IPS DF 4.7 (cell line): ENCODE results near the gene TRPC4.

Source experiments
- DNase-seq: peaks from one replicate; pipeline ENCODE4 v3.0.0-alpha.2; 2013; ENCODE audit warnings: low spot score; ENCODE audit errors: extremely low read depth

Gene TRPC4

GRCh38 chr13:37729876-37730275, 139.7 kb downstream of the TRPC4 start:
- no peak for DNase-seq

DNA sequence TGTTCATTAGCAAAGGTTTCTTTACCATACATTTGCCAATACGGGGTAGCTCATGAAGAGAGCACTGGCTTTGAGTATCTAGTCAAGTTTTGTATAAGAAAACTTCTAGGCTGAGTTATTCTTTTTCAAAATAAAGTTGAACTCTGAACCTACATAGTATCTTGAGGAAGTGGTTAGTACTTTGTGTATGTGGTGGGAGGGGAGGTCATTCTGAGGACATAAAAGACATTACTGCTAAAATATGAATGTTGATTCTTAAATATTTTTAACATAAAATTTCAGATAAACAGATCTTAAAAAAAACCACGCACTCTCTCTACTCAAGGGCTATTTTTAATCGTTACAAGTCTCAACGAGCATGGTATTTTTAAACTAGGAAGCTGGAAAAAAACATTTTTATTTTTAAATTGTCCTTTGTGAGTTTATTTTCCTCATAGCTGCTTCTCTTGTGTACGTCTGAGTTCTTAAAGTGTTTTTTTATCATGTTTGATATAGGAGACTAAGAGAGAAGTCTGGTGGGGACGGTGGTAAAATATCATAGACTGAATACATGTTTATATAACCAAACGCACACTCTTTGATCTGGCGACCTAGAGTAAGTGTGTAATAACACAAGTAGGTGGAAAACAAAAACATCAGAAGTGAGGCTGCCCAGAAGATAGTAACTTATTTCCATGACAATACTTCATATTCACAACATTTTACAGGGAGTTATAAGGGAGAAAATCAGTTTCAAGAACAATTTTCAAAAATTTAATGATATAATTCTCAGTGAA, 153.0 kb downstream of the TRPC4 start:
- DNase-seq = no peak

GRCh38 chr13:37715606-37716015, 154.0 kb downstream of the TRPC4 start:
- DNase-seq = no peak

DNA sequence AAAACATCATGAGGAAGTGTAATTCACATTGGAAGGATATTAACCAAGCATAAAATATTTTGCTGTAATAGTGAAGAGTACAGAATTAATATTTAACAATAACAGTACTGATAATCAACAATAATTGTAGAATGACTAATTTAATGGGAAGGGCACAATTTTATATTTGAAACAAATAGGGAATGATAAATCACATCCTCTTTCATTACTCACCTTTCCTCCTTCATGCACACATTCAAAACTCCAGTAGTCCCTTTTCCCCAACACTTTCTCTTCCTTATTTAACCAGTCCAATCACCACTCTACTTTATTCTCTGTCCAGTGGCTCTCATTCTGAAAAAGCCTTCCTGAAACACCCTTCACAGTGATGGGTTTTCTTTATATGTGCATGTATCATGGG, 160.3 kb downstream of the TRPC4 start:
- no peak for DNase-seq

- no peak for DNase-seq
Observed at GRCh38 chr13:37707739-37708500, 161.7 kb downstream of the TRPC4 start.

DNA sequence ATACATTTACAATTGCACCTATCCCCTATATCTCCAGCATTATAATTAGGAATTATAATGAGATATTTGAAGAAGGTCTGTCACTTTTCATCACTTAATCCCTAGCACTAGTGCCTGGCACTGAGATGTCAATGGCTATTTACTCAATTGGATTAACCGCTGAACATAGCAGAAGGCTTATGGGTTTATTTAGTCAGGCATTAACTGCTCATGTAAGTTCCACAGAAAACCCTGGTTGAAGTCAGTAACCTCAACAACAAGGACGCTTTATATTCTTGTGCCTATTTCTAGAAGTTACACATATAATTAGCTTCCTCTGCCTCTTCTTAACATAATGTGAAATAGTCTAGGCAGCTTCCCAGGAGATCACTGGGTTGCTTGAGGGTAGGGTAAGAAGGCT, 163.5 kb downstream of the TRPC4 start:
- no peak for DNase-seq

GRCh38 chr13:37701972-37702371, 167.6 kb downstream of the TRPC4 start:
- DNase-seq = no peak

DNA sequence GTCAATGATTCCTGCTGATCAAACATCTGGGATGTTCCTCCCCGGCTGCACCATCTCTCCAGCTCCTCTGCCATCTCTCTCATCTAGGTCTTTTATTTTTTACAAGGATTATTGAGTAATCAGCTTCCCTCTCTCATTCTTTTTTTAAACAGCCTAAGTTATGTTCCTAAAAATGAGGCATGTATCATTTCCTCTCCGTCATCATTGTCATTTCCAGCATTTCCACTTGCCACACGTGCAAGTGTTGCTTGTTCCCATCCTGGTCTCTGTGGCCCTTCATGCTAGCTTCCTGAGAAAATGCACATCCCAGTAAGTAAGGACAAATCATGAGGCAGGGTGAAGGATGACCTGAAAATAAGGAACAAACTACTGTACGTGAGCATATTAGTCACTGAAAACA, 168.3 kb downstream of the TRPC4 start:
- no peak for DNase-seq

- no peak for DNase-seq
Observed at GRCh38 chr13:37700887-37701286, 168.7 kb downstream of the TRPC4 start.

DNA sequence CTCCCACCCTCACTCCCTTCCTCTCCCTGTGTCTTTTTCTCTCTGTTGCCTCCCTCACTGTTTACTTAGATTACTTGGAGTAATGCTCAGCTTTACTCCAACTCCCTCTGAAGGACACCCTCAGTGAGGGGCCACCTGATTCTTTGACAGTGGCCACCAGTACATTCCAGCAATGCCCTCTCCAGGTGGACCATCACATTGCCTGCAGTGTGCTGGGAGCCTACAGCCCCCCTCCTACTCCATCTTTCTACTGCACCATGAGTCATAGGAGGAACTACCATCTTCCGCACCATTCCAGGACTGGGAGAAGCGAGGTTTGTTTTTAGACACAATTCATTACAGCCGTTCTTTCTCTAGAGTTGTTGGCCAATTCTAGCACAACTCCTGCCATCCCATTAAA, 174.4 kb downstream of the TRPC4 start:
- DNase-seq = no peak

DNA sequence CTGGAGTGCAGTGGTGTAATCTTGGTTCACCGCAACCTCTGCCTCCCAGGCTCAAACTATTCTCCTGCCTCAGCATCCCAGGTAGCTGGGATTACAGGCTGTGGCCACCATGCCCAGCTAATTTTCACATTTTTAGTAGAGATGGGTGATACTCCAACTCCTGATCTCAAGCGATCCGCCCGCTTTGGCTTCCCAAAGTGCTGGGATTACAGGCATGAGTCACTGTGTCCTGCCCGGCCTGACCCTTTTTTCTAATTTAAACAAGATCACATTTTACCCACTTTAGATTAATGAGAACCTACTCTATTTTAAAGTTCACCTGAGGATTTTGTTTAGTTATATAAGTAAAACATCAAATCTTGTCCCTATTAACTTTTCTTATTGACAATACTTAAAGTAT, 179.2 kb downstream of the TRPC4 start:
- no peak for DNase-seq

GRCh38 chr13:37686501-37686900, 183.1 kb downstream of the TRPC4 start:
- no peak for DNase-seq

DNA sequence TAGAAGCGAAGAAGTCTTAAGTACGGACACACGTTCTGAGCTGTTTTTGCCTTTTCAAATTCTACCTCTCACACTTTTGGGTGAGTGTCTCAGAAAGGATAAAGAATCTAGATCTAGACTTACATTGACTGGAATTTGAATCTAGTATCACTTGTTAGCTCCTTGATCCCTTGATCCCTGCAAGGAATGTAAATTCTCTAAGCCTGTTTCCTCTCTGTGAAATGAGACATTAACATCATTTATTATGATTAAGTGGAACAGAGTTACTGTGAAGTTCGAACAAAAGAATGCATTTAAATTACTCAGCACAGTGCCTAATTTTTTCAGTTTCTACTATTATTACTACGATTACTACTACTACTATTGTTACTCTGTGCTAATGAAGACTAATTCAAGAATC, 184.4 kb downstream of the TRPC4 start:
- DNase-seq = no peak

DNA sequence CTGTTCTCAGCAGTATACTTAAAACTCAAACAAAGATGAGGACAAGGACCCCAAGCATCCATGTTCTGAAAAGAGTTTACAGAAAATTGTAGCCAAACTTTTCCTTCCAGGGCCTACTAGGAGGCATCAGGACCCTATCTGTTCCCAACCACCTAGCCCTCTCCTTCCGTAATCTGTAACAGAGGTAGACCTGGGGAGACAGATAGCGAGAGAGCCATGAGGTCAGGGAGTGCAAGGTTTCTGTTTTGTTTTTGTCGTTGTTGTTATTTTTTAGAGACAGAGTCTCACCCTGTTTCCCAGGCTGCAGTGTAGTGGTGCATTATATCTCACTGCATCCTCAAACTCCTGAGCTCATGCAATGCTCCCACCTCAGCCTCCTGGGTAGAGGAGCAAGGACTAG, 187.1 kb downstream of the TRPC4 start:
- DNase-seq = no peak

GRCh38 chr13:37681281-37682032, 188.1 kb downstream of the TRPC4 start:
- no peak for DNase-seq

DNA sequence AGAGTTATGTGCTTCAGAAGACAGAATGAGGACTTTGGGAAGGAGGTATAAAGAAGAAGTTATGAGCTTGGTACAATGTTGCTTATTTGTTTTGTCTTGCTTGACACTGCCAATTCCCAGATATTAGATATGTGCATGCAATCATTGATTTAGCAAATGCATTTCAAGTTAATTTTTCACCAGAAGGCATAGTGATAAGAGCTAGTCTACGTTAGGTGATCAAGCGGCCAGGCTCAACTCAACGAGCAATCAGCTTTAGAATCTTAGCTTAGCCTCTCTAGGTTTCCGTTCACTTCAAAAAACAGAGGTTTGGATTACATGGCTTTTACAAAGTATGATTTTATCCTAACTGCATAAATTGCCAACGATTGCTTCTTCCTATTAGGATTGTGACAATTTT, 189.4 kb downstream of the TRPC4 start:
- DNase-seq = no peak

DNA sequence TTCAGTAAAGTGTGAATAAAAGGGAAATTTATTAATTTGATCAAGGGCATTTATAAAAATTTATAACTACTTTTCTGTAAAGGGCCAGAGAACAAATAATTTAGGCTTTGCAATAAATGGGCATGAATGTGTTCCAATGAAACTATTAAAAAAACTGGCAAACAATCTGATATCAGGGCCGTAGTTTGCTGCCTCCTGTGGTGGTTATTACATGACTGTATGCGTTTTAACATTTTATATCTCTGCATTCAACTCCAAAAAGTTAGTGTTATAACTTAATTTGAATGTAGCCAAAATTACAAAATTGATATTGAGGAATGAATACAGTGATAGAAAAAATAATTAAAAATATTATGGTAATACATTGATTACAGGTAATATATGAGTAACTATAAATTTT, 190.5 kb downstream of the TRPC4 start:
- no peak for DNase-seq

- DNase-seq = no peak
Observed at GRCh38 chr13:37669845-37670244, 199.7 kb downstream of the TRPC4 start.

DNA sequence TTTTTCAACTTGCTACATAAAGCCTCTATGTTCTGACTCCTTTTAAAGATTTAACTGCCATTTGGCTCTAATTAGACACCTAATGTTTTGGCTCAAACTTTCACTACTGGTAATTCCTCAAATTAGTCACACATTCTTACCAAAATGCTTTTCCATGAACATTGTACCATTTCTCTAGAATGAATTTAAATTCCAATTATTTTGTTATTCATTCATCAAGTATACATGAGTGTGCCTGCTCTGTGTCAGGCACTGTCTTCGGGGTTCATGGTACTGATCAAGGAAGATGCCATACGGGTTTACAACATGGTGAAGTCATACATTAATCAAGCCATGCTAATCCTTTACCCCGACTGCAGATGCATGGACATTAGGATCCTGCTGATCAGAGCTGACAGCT, 201.9 kb downstream of the TRPC4 start:
- DNase-seq = no peak

GRCh38 chr13:37666036-37666435, 203.5 kb downstream of the TRPC4 start:
- DNase-seq = no peak

DNA sequence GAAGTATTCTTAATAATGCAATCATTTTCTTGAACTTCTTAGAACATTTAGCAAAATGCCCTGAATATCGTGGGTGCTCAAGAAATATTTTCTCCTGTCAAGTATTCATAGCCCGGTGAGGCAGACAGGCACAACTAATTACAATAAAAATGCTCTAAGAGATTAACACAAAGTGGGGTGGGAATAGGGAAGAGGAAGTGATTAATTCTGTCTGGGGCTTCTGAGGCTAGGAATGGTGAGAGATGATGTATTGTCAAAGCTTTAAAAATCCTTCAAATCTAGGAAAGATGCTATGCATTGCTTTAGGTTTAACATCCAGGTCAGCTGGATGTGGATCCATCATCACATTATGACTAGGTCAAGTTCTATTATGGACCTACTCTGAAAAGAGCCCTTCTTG, 204.2 kb downstream of the TRPC4 start:
- DNase-seq = no peak

GRCh38 chr13:37663724-37664123, 205.8 kb downstream of the TRPC4 start:
- no peak for DNase-seq
